HPDE6-E6E7 (cell line): ENCODE measurements around the gene KIF26A.

ENCODE experiments used
- DNase-seq: peaks from one replicate; pipeline ENCODE4 v3.0.0; 2011; ENCODE audit warnings: missing footprints; ENCODE audit errors: extremely low spot score

Gene KIF26A

GRCh38 chr14:104112609-104113571, 25.5 kb upstream of the KIF26A start:
- no peak for DNase-seq

- no peak for DNase-seq
These were observed 24.6 kb upstream of the KIF26A start for GRCh38 chr14:104113631-104114420.

GRCh38 chr14:104114421-104115130, 23.8 kb upstream of the KIF26A start:
- no peak for DNase-seq

GRCh38 chr14:104115131-104115600, 23.2 kb upstream of the KIF26A start:
- DNase-seq: no peak

- no peak for DNase-seq
These were observed 22.6 kb upstream of the KIF26A start for GRCh38 chr14:104115691-104116287.

- DNase-seq: no peak
These were observed 22.1 kb upstream of the KIF26A start for GRCh38 chr14:104116288-104116755.

- peak; percentile 75 for DNase-seq
These were observed 21.5 kb upstream of the KIF26A start for GRCh38 chr14:104116756-104117340.

- DNase-seq: no peak
These were observed 20.9 kb upstream of the KIF26A start for GRCh38 chr14:104117341-104118005.

GRCh38 chr14:104118006-104118844, 20.2 kb upstream of the KIF26A start:
- DNase-seq: no peak

GRCh38 chr14:104119119-104119487, 19.3 kb upstream of the KIF26A start:
- no peak for DNase-seq

- no peak for DNase-seq
These were observed 18.7 kb upstream of the KIF26A start for GRCh38 chr14:104119488-104120251.

GRCh38 chr14:104120281-104120741, 18.1 kb upstream of the KIF26A start:
- no peak for DNase-seq

GRCh38 chr14:104121142-104121541, 17.2 kb upstream of the KIF26A start:
- no peak for DNase-seq

GRCh38 chr14:104123879-104124278, 14.5 kb upstream of the KIF26A start:
- no peak for DNase-seq

- no peak for DNase-seq
These were observed 13.4 kb upstream of the KIF26A start for GRCh38 chr14:104125011-104125410.

- no peak for DNase-seq
These were observed 11.6 kb upstream of the KIF26A start for GRCh38 chr14:104126753-104127152.

- DNase-seq: no peak
These were observed 9.4 kb upstream of the KIF26A start for GRCh38 chr14:104128981-104129380.

- DNase-seq: no peak
These were observed 8.8 kb upstream of the KIF26A start for GRCh38 chr14:104129556-104129955.
